HepG2 (cell line): ENCODE results near the gene HIF3A. TPM values are rescaled to one million over a fixed set of nuclear protein-coding genes. Genes with fewer than 3 reads are reported as not detected.

Source experiments
- ATAC-seq: fragments of 200-7000 bp; cut with Tn5 transposase; 3 replicates; pipeline ENCODE4 v1.9.1; 2020; ENCODE audit warnings: mild to moderate bottlenecking, moderate library complexity
- BruUV-seq: library from RNA; stranded (reverse); fragments of 400-500 nt; replicated peaks from 2 replicates; lab custom pipeline; 2021; lab: Mats Ljungman, UMichigan
- CTCF ChIA-PET: fragments of 300-600 bp; formaldehyde crosslinking; extraction: SDS; loops from one replicate; lab custom pipeline; 2021; ENCODE audit warnings: low total read pairs, inconsistent platforms, low intra/inter-chr PET ratio; lab: Yijun Ruan, JAX
- POLR2A ChIA-PET: fragments of 350-600 bp; sonication (Branson Sonifier 250); formaldehyde crosslinking; loops from one replicate; lab custom pipeline; 2020; ENCODE audit warnings: antibody characterized with exemption, inconsistent platforms; lab: Yijun Ruan, JAX
- DNase-seq: peaks from one replicate; pipeline ENCODE4 v3.0.0-alpha.2; 2015; ENCODE audit warnings: low spot score
- FAIRE-seq: peaks from 3 replicates; lab custom pipeline; 2011; peaks lifted over from hg19 to GRCh38; lab: Jason Lieb, UNC
- H2AFZ ChIP-seq: one replicate; pipeline ENCODE4 v1.6.1; 2011; ENCODE audit warnings: low read length, inconsistent platforms
- H3K27ac ChIP-seq: fragments of 300-600 bp; 3 replicates; pipeline ENCODE4 v1.8.0; 2011; ENCODE audit warnings: mixed run types, mild to moderate bottlenecking, mixed read lengths, low read length, inconsistent platforms; ENCODE audit not compliant: insufficient read depth; ENCODE audit errors: extremely low read length
- H3K27me3 ChIP-seq, 2 experiments: fragments of 200-600 bp in 1 of 2; 2 replicates in 1 of 2; 3 replicates in 1 of 2; pipeline versions ENCODE4 v1.6.0 to v1.8.0; 2011; ENCODE audit warnings: low read length in 2 of 2, mild to moderate bottlenecking in 2 of 2, moderate library complexity in 2 of 2, inconsistent platforms in 1 of 2; ENCODE audit not compliant: insufficient read depth in 2 of 2, control insufficient read depth in 1 of 2
- H3K36me3 ChIP-seq, 2 experiments: fragments of 200-600 bp in 1 of 2; replicated peaks in 1 of 2; 2 replicates in 1 of 2; 3 replicates in 1 of 2; pipeline versions ENCODE4 v1.5.1 to v1.8.0; 2011; ENCODE audit warnings: low read length in 2 of 2, inconsistent platforms in 1 of 2; ENCODE audit not compliant: insufficient read depth in 2 of 2, control insufficient read depth in 1 of 2
- H3K4me1 ChIP-seq: 2 replicates; pipeline ENCODE4 v1.5.1; 2012; ENCODE audit warnings: low read length, inconsistent platforms; ENCODE audit not compliant: insufficient read depth
- H3K4me2 ChIP-seq: 2 replicates; pipeline ENCODE4 v1.6.0; 2011; ENCODE audit warnings: low read depth, low read length, inconsistent platforms
- H3K4me3 ChIP-seq, 3 experiments: fragments of 200-600 bp in 1 of 3; sonication (generic), shearing (Covaris generic) in 1 of 3; replicated peaks in 1 of 3; 2 replicates each; pipeline ENCODE4 v1.5.1; 2011 to 2016; ENCODE audit warnings: low read length in 3 of 3, inconsistent platforms in 2 of 3, low read depth in 2 of 3, mild to moderate bottlenecking in 2 of 3, control low read depth in 1 of 3, mixed read lengths in 1 of 3; ENCODE audit not compliant: insufficient read depth in 1 of 3
- H3K79me2 ChIP-seq: one replicate; pipeline ENCODE4 v1.6.1; 2011; ENCODE audit warnings: low read length, inconsistent platforms; ENCODE audit not compliant: insufficient read depth
- H3K9ac ChIP-seq: 2 replicates; pipeline ENCODE4 v1.6.0; 2011; ENCODE audit warnings: mild to moderate bottlenecking, low read depth, low read length, inconsistent platforms; ENCODE audit not compliant: insufficient read depth
- H3K9me3 ChIP-seq: 2 replicates; pipeline ENCODE4 v1.5.1; 2012; ENCODE audit warnings: mild to moderate bottlenecking, low read length
- H4K20me1 ChIP-seq: 2 replicates; pipeline ENCODE4 v1.6.0; 2011; ENCODE audit warnings: inconsistent platforms, mild to moderate bottlenecking, low read length, moderate library complexity; ENCODE audit not compliant: insufficient read depth
- CCAR2 ChIP-seq: fragments of 200-400 bp; formaldehyde crosslinking; optimal IDR thresholded peaks from 2 replicates; pipeline ENCODE3; 2018; ENCODE audit warnings: low read depth, mild to moderate bottlenecking, low read length, moderate library complexity
- CREBL2 ChIP-seq: sonication (generic); formaldehyde crosslinking; IDR thresholded peaks from 2 replicates; pipeline ENCODE4 v1.8.1; 2023; ENCODE audit warnings: missing genetic modification reagents, mild to moderate bottlenecking, borderline replicate concordance
- DNMT3B ChIP-seq: conservative IDR thresholded peaks from 2 replicates; pipeline ENCODE4 v1.6.1; 2016; ENCODE audit warnings: missing biosample characterization, control low read depth
- EEA1 ChIP-seq: sonication (generic); formaldehyde crosslinking; IDR thresholded peaks from 2 replicates; pipeline ENCODE4 v1.5.1; 2020; ENCODE audit warnings: mild to moderate bottlenecking, missing genetic modification reagents, borderline replicate concordance
- ETV6 ChIP-seq: sonication (generic); formaldehyde crosslinking; conservative IDR thresholded peaks from 2 replicates; pipeline ENCODE4 v1.4.0; 2020; ENCODE audit warnings: missing genetic modification reagents
- GRHL1 ChIP-seq: sonication (generic); formaldehyde crosslinking; conservative IDR thresholded peaks from 2 replicates; pipeline ENCODE4 v1.8.0; 2022; ENCODE audit warnings: missing genetic modification reagents
- KAT8 ChIP-seq: IDR thresholded peaks from 2 replicates; pipeline ENCODE4 v1.6.1; 2016; ENCODE audit warnings: missing genetic modification reagents, missing compliant biosample characterization
- MAFG ChIP-seq: sonication (generic); formaldehyde crosslinking; IDR thresholded peaks from 2 replicates; pipeline ENCODE4 v1.5.1; 2020; ENCODE audit warnings: mild to moderate bottlenecking, missing genetic modification reagents
- PHF20 ChIP-seq: sonication (generic); formaldehyde crosslinking; IDR thresholded peaks from 2 replicates; pipeline ENCODE4 v1.5.0; 2020; ENCODE audit warnings: mild to moderate bottlenecking, missing genetic modification reagents
- PLRG1 ChIP-seq: fragments of 450-650 bp; conservative IDR thresholded peaks from 2 replicates; pipeline ENCODE4 v1.6.1; 2016
- SMAD3 ChIP-seq: sonication (generic); formaldehyde crosslinking; IDR thresholded peaks from 2 replicates; pipeline ENCODE4 v1.4.0; 2020; ENCODE audit warnings: missing genetic modification reagents
- TAF15 ChIP-seq: fragments of 200-400 bp; formaldehyde crosslinking; IDR thresholded peaks from one replicate; pipeline ENCODE4 v1.6.1; 2018; ENCODE audit warnings: mild to moderate bottlenecking, low read depth, low read length; ENCODE audit not compliant: poor library complexity, severe bottlenecking
- TRIM22 ChIP-seq: fragments of 450-650 bp; IDR thresholded peaks from 2 replicates; pipeline ENCODE4 v1.6.1; 2017
- ZEB1 ChIP-seq: IDR thresholded peaks from 2 replicates; pipeline ENCODE4 v1.6.1; 2012; ENCODE audit warnings: mild to moderate bottlenecking, low read depth, inconsistent platforms; ENCODE audit not compliant: insufficient replicate concordance
- ZNF24 ChIP-seq: fragments of 450-650 bp; IDR thresholded peaks from 2 replicates; pipeline ENCODE4 v1.6.1; 2017; ENCODE audit warnings: antibody characterized with exemption, mild to moderate bottlenecking
- ZNF350 ChIP-seq: sonication (generic); formaldehyde crosslinking; IDR thresholded peaks from 2 replicates; pipeline ENCODE4 v1.4.0; 2020; ENCODE audit warnings: mild to moderate bottlenecking, low read depth, missing genetic modification reagents, borderline replicate concordance
- ZNF441 ChIP-seq: sonication (generic); formaldehyde crosslinking; IDR thresholded peaks from 2 replicates; pipeline ENCODE4 v1.7.0; 2021; ENCODE audit warnings: missing genetic modification reagents, borderline replicate concordance
- ZNF503 ChIP-seq: sonication (generic); formaldehyde crosslinking; IDR thresholded peaks from 2 replicates; pipeline ENCODE4 v1.4.0; 2020; ENCODE audit warnings: missing genetic modification reagents
- ZNF550 ChIP-seq: sonication (generic); formaldehyde crosslinking; IDR thresholded peaks from 2 replicates; pipeline ENCODE4 v1.4.0; 2020; ENCODE audit warnings: mild to moderate bottlenecking, missing genetic modification reagents, borderline replicate concordance
- WGBS: methylation state at CpG from one replicate; pipeline ENCODE4 v1.1.6; 2017; ENCODE audit warnings: low lambda C conversion rate; 5-methylcytosine and 5-hydroxymethylcytosine counted together
- in situ Hi-C: cut with HindIII; loops from 2 replicates; pipeline ENCODE4 v1.10.0; 2017; ENCODE audit warnings: low pct_unique_long_range_greater_than_20kb; ENCODE audit not compliant: extremely low pct_ligation_motif_present
- intact Hi-C: fragments of 100-400 bp; cut with micrococcal nuclease; formaldehyde crosslinking; loops from one replicate; pipeline ENCODE4 v1.10.0; 2022; ENCODE audit not compliant: unreplicated experiment
- polyA plus RNA-seq, 8 experiments: library from polyadenylated mRNA; depleted of rRNA in 3 of 8; stranded (reverse) in 7 of 8; unstranded in 1 of 8; fragments of >200 nt; fragmentation: Illumina TruSeq in 4 of 8; extraction: Trizol in 4 of 8; gene quantifications; 2 replicates each; pipeline versions ENCODE4 v1.2.1 to v1.2.3, GENCODE V29; 2011 to 2016; ENCODE audit warnings: low read depth in 4 of 8, missing spikeins in 1 of 8, mixed read lengths in 1 of 8; ENCODE audit not compliant: insufficient read depth in 1 of 8
- total RNA-seq, 5 experiments: library from RNA; depleted of rRNA; stranded (reverse); fragments of >200 nt; fragmentation: Illumina TruSeq; extraction: Trizol; gene quantifications; 2 replicates each; pipeline ENCODE4 v1.2.3, GENCODE V29; 2016; ENCODE audit warnings: low read depth in 1 of 5

The HIF3A gene
- total and polyA plus RNA-seq, 2 of the 13 experiments (the other 11 are each of a cell fraction or from before 2014, with no cell fraction given): 0.09 to 0.22 TPM

- no peak for TF ChIP-seq CCAR2
- no peak for TF ChIP-seq ZNF441 (CRISPR knock-in tag)
- no peak for TF ChIP-seq ZNF550
- TF ChIP-seq SMAD3 (CRISPR knock-in tag): no peak
These were observed 2.2 kb downstream of the HIF3A start (continued) for GRCh38 chr19:46299004-46299509.

- Histone ChIP-seq H3K4me1 (peaks cover 75% of the 10 kb centered on the region), H3K79me2 (no peaks in the 10 kb centered on the region), H2AFZ (no peak overlapping the region)
- 40% methylated on average over 7 of the region's 7 CpGs for WGBS
- FAIRE-seq: no peak
- POLR2A ChIA-PET: no interaction called here
- BruUV-seq: no TSS peak
- TF ChIP-seq ZNF550 (no peak), KAT8 (CRISPR knock-in tag) (no peak), GRHL1 (CRISPR knock-in tag) (no peak), PHF20 (CRISPR knock-in tag) (no peak), ZNF503 (CRISPR knock-in tag) (no peak), ZEB1 (no peak), PLRG1 (no peak), MAFG (no peak), ZNF24 (no peak), DNMT3B (CRISPR knock-in tag) (no peak), CREBL2 (CRISPR knock-in tag) (no peak), EEA1 (CRISPR knock-in tag) (no peak), ZNF350 (no peak), TAF15 (no peak), TRIM22 (no peak), ETV6 (CRISPR knock-in tag) (no peak)
- TF ChIP-seq, all 625 proteins: peak for 0
- Histone ChIP-seq H4K20me1 (no peaks in the 10 kb centered on the region), H3K27me3 (peaks cover 0 to 6% of the 10 kb centered on the region in 2 experiments; a peak in 1 of 5 replicates), H3K9me3 (no peaks in the 10 kb centered on the region), H3K36me3 (no peaks in the 10 kb centered on the region), H3K4me3 (no peak overlapping the region), H3K9ac (no peak overlapping the region), H3K4me2 (no peak overlapping the region), H3K27ac (no peak overlapping the region)
- intact Hi-C loops: no loop called here
- ATAC-seq (no peak), DNase-seq (no peak)
- in situ Hi-C loops: loop anchor here (5.0 kb wide), 1 partner anchor 188 kb away; no protein-coding TSS in a partner anchor
- CTCF ChIA-PET: no interaction called here
These were observed 2.9 kb downstream of the HIF3A start for GRCh38 chr19:46299695-46300094.
